Fibroblast of lung (primary cell): ENCODE data around the gene SLC38A3.

Experiments
- CTCF ChIP-seq, 2 donors: IDR thresholded peaks in 1 of 2; conservative IDR thresholded peaks in 1 of 2; 1 replicate in 1 of 2; 2 replicates in 1 of 2; pipeline ENCODE4 v1.5.1; 2011 to 2012; ENCODE audit warnings: low read length in 2 of 2, control low read depth in 1 of 2, inconsistent platforms in 1 of 2, low read depth in 1 of 2, mild to moderate bottlenecking in 1 of 2
- EZH2 ChIP-seq: IDR thresholded peaks from 2 replicates; pipeline ENCODE4 v1.5.1; 2012; ENCODE audit warnings: low read length, control low read depth, mild to moderate bottlenecking; ENCODE audit errors: missing control alignments

- TF ChIP-seq CTCF (conservative IDR thresholded peaks at IDR 0.05 in 1 of 2, IDR thresholded peaks at IDR 0.05 in 1 of 2; ENCODE audit: low read depth in 1 of 2, low read length in 2 of 2) (no peak), EZH2 (no peak)
Measured at GRCh38 chr3:50163572-50164455, 41.3 kb upstream of the SLC38A3 start.
